Caco-2 (cell line): Measurements from ENCODE around the gene UCP2. TPM values are rescaled to one million over a fixed set of nuclear protein-coding genes. Genes with fewer than 3 reads are reported as not detected.

Experiments
- BruUV-seq: library from RNA; stranded (reverse); fragments of 400-500 nt; replicated peaks from 2 replicates; lab custom pipeline; 2021; lab: Mats Ljungman, UMichigan
- CTCF ChIA-PET: fragments of 300-600 bp; sonication (Branson Sonifier 250); formaldehyde crosslinking; loops from one replicate; lab custom pipeline; 2022; ENCODE audit warnings: antibody characterized with exemption; lab: Charles Lee
- POLR2A ChIA-PET: fragments of 300-600 bp; sonication (Branson Sonifier 250); formaldehyde crosslinking; loops from one replicate; lab custom pipeline; 2022; ENCODE audit warnings: antibody characterized with exemption; lab: Charles Lee
- DNase-seq, 2 experiments: peaks; one replicate each; pipeline versions ENCODE4 v3.0.0 to v3.0.0-alpha.2; 2020 to 2022
- H3K27me3 ChIP-seq: replicated peaks from 2 replicates; pipeline ENCODE4 v1.6.0; 2011; ENCODE audit warnings: low read length; ENCODE audit not compliant: control insufficient read depth, insufficient read depth
- H3K36me3 ChIP-seq: 2 replicates; pipeline ENCODE4 v1.5.1; 2011; ENCODE audit warnings: low read length; ENCODE audit not compliant: control insufficient read depth, insufficient read depth
- H3K4me1 ChIP-seq: fragments of 250-450 bp; sonication (Bioruptor Pico); 2 replicates; pipeline ENCODE4 v1.5.1; 2020; ENCODE audit warnings: mild to moderate bottlenecking
- H3K4me3 ChIP-seq: 2 replicates; pipeline ENCODE4 v1.5.1; 2011; ENCODE audit warnings: low read depth, mild to moderate bottlenecking, control low read depth, low read length
- H3K9me3 ChIP-seq: fragments of 250-450 bp; sonication (Bioruptor Pico); 2 replicates; pipeline ENCODE4 v1.5.1; 2020; ENCODE audit warnings: mild to moderate bottlenecking, moderate library complexity
- H3K27ac Mint-ChIP-seq: one replicate; pipeline ENCODE4 v1.8.0; 2022; ENCODE audit warnings: mixed read lengths; ENCODE audit not compliant: unreplicated experiment
- H3K27me3 Mint-ChIP-seq: one replicate; pipeline ENCODE4 v1.8.0; 2022; ENCODE audit warnings: mixed read lengths; ENCODE audit not compliant: insufficient read depth, unreplicated experiment
- H3K36me3 Mint-ChIP-seq: one replicate; pipeline ENCODE4 v1.8.0; 2022; ENCODE audit warnings: mild to moderate bottlenecking, mixed read lengths; ENCODE audit not compliant: insufficient read depth, unreplicated experiment
- H3K4me1 Mint-ChIP-seq: one replicate; pipeline ENCODE4 v1.8.0; 2022; ENCODE audit warnings: low read depth, mixed read lengths; ENCODE audit not compliant: unreplicated experiment
- H3K4me3 Mint-ChIP-seq: one replicate; pipeline ENCODE4 v1.8.0; 2022; ENCODE audit warnings: mild to moderate bottlenecking, moderate library complexity, mixed read lengths; ENCODE audit not compliant: unreplicated experiment
- H3K9me3 Mint-ChIP-seq: one replicate; pipeline ENCODE4 v1.8.0; 2022; ENCODE audit warnings: mixed read lengths; ENCODE audit not compliant: unreplicated experiment
- intact Hi-C: fragments of 100-400 bp; cut with micrococcal nuclease; formaldehyde crosslinking; loops from one replicate; pipeline ENCODE4 v1.10.0; 2022; ENCODE audit not compliant: unreplicated experiment
- total RNA-seq: library from RNA; stranded (reverse); gene quantifications from 2 replicates; pipeline ENCODE4 v1.2.3, GENCODE V29; 2022
- TF ChIP-seq, protein P1 (sequence below), 2 experiments: fragments of 200-600 bp in 1 of 2; IDR thresholded peaks; 1 replicate in 1 of 2; 2 replicates in 1 of 2; pipeline versions ENCODE4 v1.5.1 to v1.8.0; 2011 to 2022; ENCODE audit warnings: antibody characterized with exemption in 1 of 2, control low read depth in 1 of 2, inconsistent platforms in 1 of 2, low read depth in 1 of 2, low read length in 1 of 2, mild to moderate bottlenecking in 1 of 2, moderate library complexity in 1 of 2; ENCODE audit not compliant: insufficient read depth in 1 of 2, severe bottlenecking in 1 of 2, unreplicated experiment in 1 of 2

The UCP2 gene
- total RNA-seq, 1 experiment from 2014 or later: 144 TPM

DNA sequence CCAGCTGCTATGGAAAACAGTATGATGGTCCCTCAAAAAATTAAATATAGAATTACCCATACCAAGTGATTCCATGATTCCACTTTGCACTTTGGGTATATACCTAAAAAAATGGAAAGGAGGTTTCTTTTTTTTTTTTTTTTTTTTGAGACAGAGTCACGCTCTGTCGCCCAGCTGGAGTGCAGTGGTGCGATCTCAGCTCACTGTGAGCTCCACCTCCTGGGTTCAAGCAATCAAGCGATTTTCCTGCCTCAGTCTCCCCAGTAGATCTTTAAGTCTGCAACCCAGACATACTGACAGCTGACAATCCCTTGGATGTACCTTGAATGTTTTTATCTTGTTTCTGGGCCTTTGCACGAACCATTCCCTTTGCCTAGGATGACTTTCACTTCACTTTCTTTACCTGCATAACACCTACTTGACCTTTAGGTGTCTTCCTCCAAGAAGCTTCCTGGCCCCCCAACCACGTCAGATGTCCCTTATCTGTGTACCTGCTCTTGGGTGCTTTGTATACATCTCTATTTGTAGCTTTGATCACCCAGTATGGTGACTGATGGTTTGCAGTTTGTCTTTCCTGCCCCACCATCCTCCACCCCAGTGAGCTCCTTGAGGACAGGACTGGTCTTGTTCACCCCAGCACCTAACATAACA, 14.6 kb upstream of the UCP2 start:
- H3K36me3 ChIP-seq: no peaks in the 10 kb centered on the region
- ChIA-PET POLR2A (interaction anchor here (0.6 kb wide), 1 partner anchor 62 kb away, joined by 3 read pairs; no protein-coding TSS in a partner anchor), CTCF (interaction anchor here (0.6 kb wide), 2 partner anchors 93 to 173 kb away, joined by 3 read pairs; partner anchors contain the start of gene C2CD3)
- Mint-ChIP-seq H3K4me3 (no peak overlapping the region), H3K9me3 (no peaks in the 10 kb centered on the region), H3K27me3 (no peaks in the 10 kb centered on the region), H3K27ac (no peak overlapping the region), H3K4me1 (no peaks in the 10 kb centered on the region), H3K36me3 (no peaks in the 10 kb centered on the region)
- TF ChIP-seq, protein P1, sequence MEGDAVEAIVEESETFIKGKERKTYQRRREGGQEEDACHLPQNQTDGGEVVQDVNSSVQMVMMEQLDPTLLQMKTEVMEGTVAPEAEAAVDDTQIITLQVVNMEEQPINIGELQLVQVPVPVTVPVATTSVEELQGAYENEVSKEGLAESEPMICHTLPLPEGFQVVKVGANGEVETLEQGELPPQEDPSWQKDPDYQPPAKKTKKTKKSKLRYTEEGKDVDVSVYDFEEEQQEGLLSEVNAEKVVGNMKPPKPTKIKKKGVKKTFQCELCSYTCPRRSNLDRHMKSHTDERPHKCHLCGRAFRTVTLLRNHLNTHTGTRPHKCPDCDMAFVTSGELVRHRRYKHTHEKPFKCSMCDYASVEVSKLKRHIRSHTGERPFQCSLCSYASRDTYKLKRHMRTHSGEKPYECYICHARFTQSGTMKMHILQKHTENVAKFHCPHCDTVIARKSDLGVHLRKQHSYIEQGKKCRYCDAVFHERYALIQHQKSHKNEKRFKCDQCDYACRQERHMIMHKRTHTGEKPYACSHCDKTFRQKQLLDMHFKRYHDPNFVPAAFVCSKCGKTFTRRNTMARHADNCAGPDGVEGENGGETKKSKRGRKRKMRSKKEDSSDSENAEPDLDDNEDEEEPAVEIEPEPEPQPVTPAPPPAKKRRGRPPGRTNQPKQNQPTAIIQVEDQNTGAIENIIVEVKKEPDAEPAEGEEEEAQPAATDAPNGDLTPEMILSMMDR (IDR thresholded peaks at IDR 0.05; ENCODE audit: insufficient read depth in 1 of 2, low read depth in 1 of 2, low read length in 1 of 2, severe bottlenecking in 1 of 2, unreplicated experiment in 1 of 2): no peak
- DNase-seq: no peak
- intact Hi-C loops: no loop called here
- H3K9me3 ChIP-seq: no peaks in the 10 kb centered on the region
- no peaks in the 10 kb centered on the region for H3K27me3 ChIP-seq
- no peak overlapping the region for H3K4me3 ChIP-seq
- no TSS peak for BruUV-seq
- no peaks in the 10 kb centered on the region for H3K4me1 ChIP-seq

DNA sequence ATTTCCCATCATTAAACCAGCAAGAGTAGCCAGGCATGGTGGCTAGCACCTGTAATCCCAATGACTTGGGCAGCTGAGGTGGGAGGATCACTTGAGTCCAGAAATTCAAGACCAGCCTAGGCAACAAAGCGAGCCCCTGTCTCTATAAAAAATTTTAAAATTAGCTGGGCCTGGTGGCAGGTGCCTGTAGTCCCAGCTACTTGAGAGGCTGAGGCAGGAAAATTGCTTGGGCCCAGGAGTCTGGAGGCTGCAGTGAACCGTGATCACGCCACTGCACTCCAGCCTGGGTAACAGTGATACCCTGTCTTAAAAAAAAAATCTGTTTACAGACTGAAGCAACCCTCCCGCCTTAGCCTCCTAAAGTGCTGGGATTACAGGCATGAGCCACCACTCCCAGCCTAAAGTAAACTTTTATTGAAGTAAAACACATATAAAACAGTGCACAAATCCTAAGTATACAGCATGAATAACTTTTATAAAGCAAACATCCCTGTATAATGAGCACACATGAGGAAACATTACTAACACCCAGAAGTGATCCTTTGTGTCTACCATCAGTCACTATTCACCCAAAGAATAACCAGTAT, 13.6 kb upstream of the UCP2 start:
- TF ChIP-seq, protein P1 (IDR thresholded peaks at IDR 0.05; ENCODE audit: insufficient read depth in 1 of 2, low read depth in 1 of 2, low read length in 1 of 2, severe bottlenecking in 1 of 2, unreplicated experiment in 1 of 2): no peak
- POLR2A ChIA-PET: no interaction called here
- CTCF ChIA-PET: no interaction called here

GRCh38 chr11:73995731-73996130, 13.1 kb upstream of the UCP2 start:
- Histone ChIP-seq H3K27me3 (no peaks in the 10 kb centered on the region), H3K4me3 (no peak overlapping the region), H3K36me3 (no peaks in the 10 kb centered on the region), H3K9me3 (no peaks in the 10 kb centered on the region), H3K4me1 (no peaks in the 10 kb centered on the region)
- Mint-ChIP-seq H3K27me3 (no peaks in the 10 kb centered on the region), H3K36me3 (no peaks in the 10 kb centered on the region), H3K4me3 (no peak overlapping the region), H3K9me3 (no peaks in the 10 kb centered on the region), H3K27ac (no peak overlapping the region), H3K4me1 (no peaks in the 10 kb centered on the region)
- ChIA-PET POLR2A (no interaction called here), CTCF (no interaction called here)
- no peak for DNase-seq
- intact Hi-C loops: no loop called here
- TF ChIP-seq, protein P1 (IDR thresholded peaks at IDR 0.05; ENCODE audit: insufficient read depth in 1 of 2, low read depth in 1 of 2, low read length in 1 of 2, severe bottlenecking in 1 of 2, unreplicated experiment in 1 of 2): no peak
- no TSS peak for BruUV-seq

More for the DNA sequence above, 13.6 kb upstream of the UCP2 start:
- no peaks in the 10 kb centered on the region for H3K36me3 ChIP-seq
- Mint-ChIP-seq H3K9me3 (no peaks in the 10 kb centered on the region), H3K27ac (no peak overlapping the region), H3K4me1 (no peaks in the 10 kb centered on the region), H3K4me3 (no peak overlapping the region), H3K27me3 (no peaks in the 10 kb centered on the region), H3K36me3 (no peaks in the 10 kb centered on the region)
- intact Hi-C loops: no loop called here
- BruUV-seq: no TSS peak
- no peaks in the 10 kb centered on the region for H3K4me1 ChIP-seq
- no peaks in the 10 kb centered on the region for H3K27me3 ChIP-seq
- no peaks in the 10 kb centered on the region for H3K9me3 ChIP-seq
- no peak overlapping the region for H3K4me3 ChIP-seq
- DNase-seq: no peak
